ENCODE results near the gene PAK5. TPM values are rescaled to one million over a fixed set of nuclear protein-coding genes. Genes with fewer than 3 reads are reported as not detected.
"Not testable (repeated sequence)": the region's sequence is repeated elsewhere in the genome, so short reads cannot be mapped to it uniquely, and the experiment has no call there.

PAK5 gene
- total and polyA plus RNA-seq, 7 experiments from 2014 or later = not detected

DNA sequence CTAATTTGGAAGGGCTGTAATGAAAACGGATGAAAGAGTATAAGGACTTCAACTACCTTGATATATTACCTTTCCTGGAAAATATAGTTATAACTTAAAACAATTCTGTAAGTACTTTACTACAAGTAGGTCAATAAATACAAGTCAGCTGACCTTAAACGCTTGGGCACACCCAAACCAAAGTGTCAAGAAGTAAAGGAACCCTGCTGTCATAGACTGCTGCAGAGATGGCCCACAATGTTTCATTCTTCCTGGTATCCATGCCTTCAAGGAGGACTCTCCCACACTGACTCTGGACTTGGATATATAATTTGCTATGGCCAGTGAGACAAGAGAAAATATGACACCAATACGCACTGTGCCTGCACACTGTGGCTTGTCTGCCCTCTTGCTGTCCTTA, 192.5 kb downstream of the PAK5 start:
- POLR2A ChIA-PET = no interaction called here
- no peak overlapping the region for H3K27ac ChIP-seq (ENCODE audit: low read depth, low read length)
- Mint-ChIP-seq H3K27ac (no peak overlapping the region), H3K27me3 (peaks cover 0 to 4% (median 0%) of the 10 kb centered on the region in 5 donors), H3K9me3 (peaks cover 0 to 4% (median 0%) of the 10 kb centered on the region in 11 donors), H3K4me3 (no peak overlapping the region), H3K36me3 (no peaks in the 10 kb centered on the region), H3K4me1 (no peaks in the 10 kb centered on the region)
- CTCF ChIA-PET = no interaction called here
- no peaks in the 10 kb centered on the region for H3K9me3 ChIP-seq (ENCODE audit: control insufficient read depth in 2 of 3, low read length in 3 of 3)
- no peaks in the 10 kb centered on the region for H3K4me1 ChIP-seq (ENCODE audit: control insufficient read depth in 2 of 2, insufficient read depth in 2 of 2, low read length in 2 of 2)
- DNase-seq (no peak), ATAC-seq (no peak)
- no peaks in the 10 kb centered on the region for H3K27me3 ChIP-seq (ENCODE audit: control insufficient read depth in 2 of 2, insufficient read depth in 2 of 2, low read length in 2 of 2)
- intact Hi-C loops (cut with micrococcal nuclease) = no loop called here
- H3K36me3 ChIP-seq (ENCODE audit: control insufficient read depth in 2 of 3, insufficient read depth in 3 of 3, low read length in 3 of 3) = no peaks in the 10 kb centered on the region
- no peak overlapping the region for H3K4me3 ChIP-seq (ENCODE audit: low read length)

DNA sequence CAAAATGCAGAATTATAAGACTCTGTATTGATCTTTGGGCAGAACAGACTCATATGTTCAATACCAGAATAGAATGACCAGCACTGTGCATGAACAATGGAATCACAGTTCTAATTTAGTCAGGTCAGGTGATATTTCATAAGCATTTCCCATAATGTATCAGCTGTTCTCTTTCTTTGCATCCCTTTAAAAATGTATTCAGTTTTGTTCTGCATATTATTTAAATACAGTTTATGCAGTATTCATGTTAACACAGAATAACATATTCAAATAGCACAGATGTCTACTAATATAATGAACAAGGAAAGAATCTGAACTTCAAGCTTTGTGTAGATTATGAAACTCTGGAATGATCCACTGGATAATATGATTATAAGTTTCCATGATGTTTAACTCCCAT, 196.0 kb downstream of the PAK5 start:
- Mint-ChIP-seq H3K36me3 (no peaks in the 10 kb centered on the region), H3K9me3 (peaks cover 0 to 5% (median 3%) of the 10 kb centered on the region in 11 donors), H3K4me1 (no peaks in the 10 kb centered on the region), H3K27me3 (peaks cover 0 to 2% (median 0%) of the 10 kb centered on the region in 5 donors), H3K4me3 (no peak overlapping the region), H3K27ac (no peak overlapping the region)
- no peak for ATAC-seq
- Histone ChIP-seq H3K4me3 (ENCODE audit: low read length) (no peak overlapping the region), H3K9me3 (ENCODE audit: control insufficient read depth in 2 of 3, low read length in 3 of 3) (no peaks in the 10 kb centered on the region), H3K36me3 (ENCODE audit: control insufficient read depth in 2 of 3, insufficient read depth in 3 of 3, low read length in 3 of 3) (no peaks in the 10 kb centered on the region), H3K27ac (ENCODE audit: low read depth, low read length) (no peak overlapping the region), H3K27me3 (ENCODE audit: control insufficient read depth in 2 of 2, insufficient read depth in 2 of 2, low read length in 2 of 2) (no peaks in the 10 kb centered on the region), H3K4me1 (ENCODE audit: control insufficient read depth in 2 of 2, insufficient read depth in 2 of 2, low read length in 2 of 2) (no peaks in the 10 kb centered on the region)
- intact Hi-C loops (cut with micrococcal nuclease) = no loop called here
- no peak for DNase-seq
- ChIA-PET POLR2A (no interaction called here), CTCF (no interaction called here)

GRCh38 chr20:9641499-9642000, 197.3 kb downstream of the PAK5 start:
- H3K27ac Mint-ChIP-seq; H3K4me1 Mint-ChIP-seq; H3K9me3 ChIP-seq (ENCODE audit: control insufficient read depth in 2 of 3, low read length in 3 of 3); H3K27me3 Mint-ChIP-seq; CTCF ChIA-PET; H3K4me3 Mint-ChIP-seq; H3K9me3 Mint-ChIP-seq; DNase-seq; H3K36me3 ChIP-seq (ENCODE audit: control insufficient read depth in 2 of 3, insufficient read depth in 3 of 3, low read length in 3 of 3); H3K4me3 ChIP-seq (ENCODE audit: low read length); H3K27ac ChIP-seq (ENCODE audit: low read depth, low read length); POLR2A ChIA-PET; intact Hi-C loops (cut with micrococcal nuclease); H3K4me1 ChIP-seq (ENCODE audit: control insufficient read depth in 2 of 2, insufficient read depth in 2 of 2, low read length in 2 of 2); H3K27me3 ChIP-seq (ENCODE audit: control insufficient read depth in 2 of 2, insufficient read depth in 2 of 2, low read length in 2 of 2); H3K36me3 Mint-ChIP-seq; ATAC-seq: not testable (repeated sequence)

DNA sequence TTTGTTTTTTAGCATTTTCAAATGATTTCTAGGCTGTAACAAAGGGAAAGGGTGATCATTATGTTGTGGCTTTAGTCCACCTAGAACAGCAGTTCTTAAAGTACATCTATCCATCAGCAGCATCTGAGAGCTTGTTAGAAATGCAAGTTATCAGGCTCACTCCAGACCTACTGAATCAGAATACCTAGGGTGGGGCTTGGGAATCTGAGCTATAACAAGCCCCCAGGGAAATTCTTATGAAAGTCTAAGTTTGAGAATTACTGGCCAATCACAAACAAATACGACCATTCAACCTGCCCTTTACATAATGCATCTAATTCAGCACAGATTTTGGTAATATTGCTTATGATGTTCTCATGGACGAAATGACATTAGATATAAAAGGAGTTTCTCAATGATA, 201.0 kb downstream of the PAK5 start:
- ChIA-PET CTCF (no interaction called here), POLR2A (no interaction called here)
- Histone ChIP-seq H3K4me3 (ENCODE audit: low read length) (no peak overlapping the region), H3K36me3 (ENCODE audit: control insufficient read depth in 2 of 3, insufficient read depth in 3 of 3, low read length in 3 of 3) (no peaks in the 10 kb centered on the region), H3K27me3 (ENCODE audit: control insufficient read depth in 2 of 2, insufficient read depth in 2 of 2, low read length in 2 of 2) (no peaks in the 10 kb centered on the region), H3K9me3 (ENCODE audit: control insufficient read depth in 2 of 3, low read length in 3 of 3) (no peaks in the 10 kb centered on the region), H3K27ac (ENCODE audit: low read depth, low read length) (no peak overlapping the region), H3K4me1 (ENCODE audit: control insufficient read depth in 2 of 2, insufficient read depth in 2 of 2, low read length in 2 of 2) (no peaks in the 10 kb centered on the region)
- H3K4me3 Mint-ChIP-seq = no peak overlapping the region
- intact Hi-C loops (cut with micrococcal nuclease) = no loop called here
- no peaks in the 10 kb centered on the region for H3K4me1 Mint-ChIP-seq
- peaks cover 0 to 5% (median 0%) of the 10 kb centered on the region in 5 donors for H3K27me3 Mint-ChIP-seq
- H3K27ac Mint-ChIP-seq = no peak overlapping the region
- peaks cover 0 to 9% (median 2%) of the 10 kb centered on the region in 11 donors for H3K9me3 Mint-ChIP-seq
- DNase-seq (no peak), ATAC-seq (no peak)
- H3K36me3 Mint-ChIP-seq = no peaks in the 10 kb centered on the region

- no peak for DNase-seq
- Histone ChIP-seq H3K9me3 (ENCODE audit: control insufficient read depth in 2 of 3, low read length in 3 of 3) (no peaks in the 10 kb centered on the region), H3K27me3 (ENCODE audit: control insufficient read depth in 2 of 2, insufficient read depth in 2 of 2, low read length in 2 of 2) (no peaks in the 10 kb centered on the region), H3K27ac (ENCODE audit: low read depth, low read length) (no peak overlapping the region), H3K4me3 (ENCODE audit: low read length) (no peak overlapping the region), H3K4me1 (ENCODE audit: control insufficient read depth in 2 of 2, insufficient read depth in 2 of 2, low read length in 2 of 2) (no peaks in the 10 kb centered on the region), H3K36me3 (ENCODE audit: control insufficient read depth in 2 of 3, insufficient read depth in 3 of 3, low read length in 3 of 3) (no peaks in the 10 kb centered on the region)
- Mint-ChIP-seq H3K9me3 (peaks cover 0 to 13% (median 2%) of the 10 kb centered on the region in 11 donors), H3K27ac (no peak overlapping the region), H3K4me3 (no peak overlapping the region), H3K4me1 (no peaks in the 10 kb centered on the region), H3K36me3 (no peaks in the 10 kb centered on the region), H3K27me3 (peaks cover 0 to 5% (median 0%) of the 10 kb centered on the region in 5 donors)
- intact Hi-C loops (cut with micrococcal nuclease) = no loop called here
- POLR2A ChIA-PET = no interaction called here
- ATAC-seq = no peak
- CTCF ChIA-PET = interaction anchor here (0.7 kb wide), 1 partner anchor 18 kb away, joined by 3 read pairs; no protein-coding TSS in a partner anchor
Measured at GRCh38 chr20:9635750-9636149, 203.1 kb downstream of the PAK5 start.

DNA sequence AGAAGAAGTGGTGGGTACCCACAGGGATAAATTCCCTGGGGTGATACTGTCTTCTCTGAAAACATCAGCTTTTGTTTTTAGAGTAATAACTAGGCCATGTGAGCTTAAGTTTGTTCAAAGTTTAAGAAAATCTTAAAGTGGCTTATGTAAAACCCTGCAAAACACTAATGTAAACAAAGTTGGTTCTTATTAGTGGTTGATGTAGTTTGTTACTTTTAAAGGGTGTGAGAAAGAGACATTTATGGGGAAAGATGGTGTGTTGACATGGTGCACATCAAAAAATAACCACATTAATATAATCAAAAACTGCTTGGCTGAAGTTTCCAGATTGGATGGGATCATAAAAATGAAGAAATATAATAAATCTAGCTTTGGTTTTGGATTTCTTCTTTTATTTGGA, 204.5 kb downstream of the PAK5 start:
- H3K36me3 ChIP-seq (ENCODE audit: control insufficient read depth in 2 of 3, insufficient read depth in 3 of 3, low read length in 3 of 3) = no peaks in the 10 kb centered on the region
- H3K4me1 Mint-ChIP-seq = no peaks in the 10 kb centered on the region
- no peaks in the 10 kb centered on the region for H3K36me3 Mint-ChIP-seq
- CTCF ChIA-PET = no interaction called here
- POLR2A ChIA-PET = no interaction called here
- H3K9me3 Mint-ChIP-seq = peaks cover 0 to 15% (median 3%) of the 10 kb centered on the region in 11 donors
- H3K4me3 Mint-ChIP-seq = no peak overlapping the region
- intact Hi-C loops (cut with micrococcal nuclease) = no loop called here
- no peak for DNase-seq
- H3K27me3 ChIP-seq (ENCODE audit: control insufficient read depth in 2 of 2, insufficient read depth in 2 of 2, low read length in 2 of 2) = no peaks in the 10 kb centered on the region
- peaks cover 0 to 12% (median 0%) of the 10 kb centered on the region in 5 donors for H3K27me3 Mint-ChIP-seq
- no peaks in the 10 kb centered on the region for H3K4me1 ChIP-seq (ENCODE audit: control insufficient read depth in 2 of 2, insufficient read depth in 2 of 2, low read length in 2 of 2)
- no peak overlapping the region for H3K27ac Mint-ChIP-seq
- H3K4me3 ChIP-seq (ENCODE audit: low read length) = no peak overlapping the region
- ATAC-seq = no peak
- H3K27ac ChIP-seq (ENCODE audit: low read depth, low read length) = no peak overlapping the region
- no peaks in the 10 kb centered on the region for H3K9me3 ChIP-seq (ENCODE audit: control insufficient read depth in 2 of 3, low read length in 3 of 3)

- no peak for ATAC-seq
- Histone ChIP-seq H3K36me3 (ENCODE audit: control insufficient read depth in 2 of 3, insufficient read depth in 3 of 3, low read length in 3 of 3) (no peaks in the 10 kb centered on the region), H3K4me3 (ENCODE audit: low read length) (no peak overlapping the region), H3K9me3 (ENCODE audit: control insufficient read depth in 2 of 3, low read length in 3 of 3) (no peaks in the 10 kb centered on the region), H3K27ac (ENCODE audit: low read depth, low read length) (no peak overlapping the region), H3K27me3 (ENCODE audit: control insufficient read depth in 2 of 2, insufficient read depth in 2 of 2, low read length in 2 of 2) (no peaks in the 10 kb centered on the region), H3K4me1 (ENCODE audit: control insufficient read depth in 2 of 2, insufficient read depth in 2 of 2, low read length in 2 of 2) (no peaks in the 10 kb centered on the region)
- Mint-ChIP-seq H3K9me3 (peaks cover 0 to 15% (median 3%) of the 10 kb centered on the region in 11 donors), H3K27me3 (peaks cover 0 to 14% (median 0%) of the 10 kb centered on the region in 5 donors), H3K4me3 (no peak overlapping the region), H3K27ac (no peak overlapping the region), H3K4me1 (no peaks in the 10 kb centered on the region), H3K36me3 (no peaks in the 10 kb centered on the region)
- DNase-seq = no peak
- ChIA-PET CTCF (no interaction called here), POLR2A (no interaction called here)
- intact Hi-C loops (cut with micrococcal nuclease) = no loop called here
Measured at GRCh38 chr20:9632991-9633390, 205.9 kb downstream of the PAK5 start.
